CD4-positive, alpha-beta T cell treated with Interleukin-15 for 4 hours (primary cell): ENCODE results near the gene THSD4.

Experiments used
- DNase-seq: peaks from one replicate; pipeline ENCODE4 v3.0.0-alpha.2; 2020; ENCODE audit warnings: low spot score

The THSD4 gene

DNA sequence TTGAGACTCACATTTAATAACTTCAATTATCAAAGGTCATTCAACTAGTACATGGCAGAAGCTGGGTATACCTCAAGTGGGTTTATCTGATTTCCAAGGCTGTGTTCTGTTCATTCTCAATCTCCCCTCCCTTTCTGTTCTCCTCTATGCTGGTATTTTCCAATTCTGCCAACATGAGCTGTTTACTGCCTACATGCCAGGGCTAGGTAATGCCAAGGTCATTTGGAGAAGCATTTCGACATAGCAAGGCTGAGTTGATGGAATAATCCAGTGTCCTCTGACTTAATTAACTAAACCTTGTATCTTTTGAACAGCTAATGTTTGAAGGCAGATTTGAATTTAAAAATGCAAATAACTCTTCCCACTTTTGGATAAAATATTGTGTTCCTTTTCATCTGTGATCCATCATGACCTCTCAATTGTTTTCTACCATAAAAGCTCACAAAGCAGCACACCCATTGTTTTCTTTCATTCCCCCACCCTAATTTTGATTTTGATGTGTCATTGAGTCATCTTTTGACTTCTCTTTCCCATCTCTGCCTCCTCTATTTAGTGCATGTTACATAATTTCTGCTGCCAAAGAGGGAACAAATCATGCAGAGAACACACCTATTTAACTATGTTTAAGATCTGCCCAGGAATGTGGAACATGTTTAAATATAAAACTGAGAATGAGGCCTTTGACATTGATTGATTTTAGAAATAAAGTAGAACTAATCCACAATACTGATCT lies 386.2 kb downstream of the THSD4 start:
- DNase-seq, result no peak

DNA sequence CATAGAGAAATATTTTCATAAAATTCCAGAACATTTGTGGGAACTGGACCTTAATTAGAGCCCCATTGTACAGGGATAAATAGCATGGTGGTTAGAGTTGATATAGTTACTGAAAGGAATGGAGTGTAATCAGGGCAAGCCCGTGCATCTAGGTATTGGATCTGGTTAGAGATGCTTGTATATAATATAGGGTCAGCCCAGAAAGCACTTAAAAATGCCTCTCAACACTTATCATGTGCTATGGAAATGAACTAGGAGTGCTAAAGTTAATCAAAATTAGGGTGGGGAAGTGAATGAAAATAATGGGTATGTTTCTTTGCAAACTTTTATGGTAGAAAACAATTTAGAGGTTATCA lies 386.8 kb downstream of the THSD4 start:
- no peak for DNase-seq

DNA sequence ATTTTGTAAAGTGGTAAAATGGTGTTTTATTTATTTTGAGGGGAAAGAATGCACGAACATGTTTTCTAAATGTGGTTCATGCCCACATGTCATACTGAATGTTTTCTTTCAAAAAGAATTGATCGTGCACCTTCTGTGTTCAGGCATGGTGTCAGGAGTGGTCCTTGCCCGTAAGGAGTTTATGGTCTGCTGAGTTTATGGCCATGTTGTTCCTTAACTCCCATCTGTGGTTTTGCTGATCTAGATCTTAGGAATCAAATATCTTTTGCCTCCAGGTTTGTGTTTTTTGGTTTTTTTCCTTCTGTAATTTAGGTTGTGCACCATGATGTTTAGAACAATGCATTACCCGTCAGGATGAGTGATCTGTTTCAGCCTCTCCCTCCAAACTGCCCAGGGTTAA lies 390.7 kb downstream of the THSD4 start:
- DNase-seq, result no peak

DNA sequence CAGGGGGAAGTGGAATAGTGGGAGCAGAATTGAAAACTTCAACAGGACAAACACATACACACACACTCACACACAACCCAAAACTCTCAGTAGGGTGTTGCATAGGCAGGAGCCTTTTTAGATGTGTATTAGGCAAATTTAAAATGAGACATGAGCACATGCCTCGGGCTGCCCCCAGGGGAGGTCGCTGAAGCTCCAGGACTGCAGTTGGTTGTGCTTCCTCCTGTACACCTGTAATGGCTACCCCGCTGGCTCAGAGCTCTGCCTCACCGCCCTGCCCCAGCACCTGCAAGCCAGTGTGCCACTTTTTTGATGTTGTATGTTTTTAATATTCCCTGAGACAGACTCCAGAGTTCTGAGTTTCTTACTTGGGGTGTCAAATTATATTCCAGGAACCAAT lies 391.7 kb downstream of the THSD4 start:
- DNase-seq, result no peak

DNA sequence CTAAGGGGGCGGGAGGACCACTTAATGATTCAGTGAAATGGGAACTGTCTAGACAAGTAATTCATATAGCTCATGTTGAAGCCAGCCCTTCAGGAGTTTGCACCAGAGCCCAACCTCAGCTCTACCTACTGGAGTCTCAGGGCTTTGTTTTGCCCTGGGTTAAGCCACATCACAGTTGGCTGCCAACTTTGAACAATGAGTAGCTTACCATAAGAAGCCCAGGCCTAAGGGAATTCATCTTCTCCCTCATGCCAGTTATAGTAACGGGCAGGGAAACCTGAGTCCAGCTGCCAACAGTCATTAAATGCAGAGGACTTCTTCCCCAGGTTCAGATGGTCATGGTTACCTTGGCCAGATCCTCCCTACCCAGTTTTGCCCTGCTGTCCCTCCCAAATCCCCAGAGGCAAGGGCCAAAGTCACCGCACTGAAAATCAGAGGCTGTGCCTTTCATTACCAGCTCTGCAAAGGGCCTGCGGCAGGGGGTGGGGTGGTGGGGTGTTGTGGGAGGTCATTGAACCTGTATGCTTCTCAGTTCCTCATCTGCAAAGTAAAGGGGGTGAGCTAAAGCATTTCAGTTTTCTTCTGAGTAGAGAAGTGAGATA lies 392.9 kb downstream of the THSD4 start:
- no peak for DNase-seq

DNA sequence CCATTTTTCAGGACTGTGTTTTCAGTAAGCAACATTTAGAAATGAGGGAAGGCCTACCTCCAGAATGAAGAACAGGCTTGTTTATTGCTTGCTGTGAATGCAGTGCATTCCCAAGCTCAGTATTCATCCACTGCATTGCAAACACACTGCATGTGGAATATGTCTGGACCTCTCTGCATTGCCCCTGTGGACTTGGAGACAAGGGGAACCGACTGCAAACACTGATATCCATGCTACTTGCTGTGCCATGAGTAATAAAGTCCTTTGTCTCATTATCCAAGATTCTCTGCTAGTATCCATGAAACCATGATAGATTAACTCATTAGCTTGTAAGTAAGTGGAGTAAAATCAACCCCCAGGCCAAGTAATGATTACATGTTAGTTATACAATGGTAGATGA lies 393.9 kb downstream of the THSD4 start:
- DNase-seq, result no peak

DNA sequence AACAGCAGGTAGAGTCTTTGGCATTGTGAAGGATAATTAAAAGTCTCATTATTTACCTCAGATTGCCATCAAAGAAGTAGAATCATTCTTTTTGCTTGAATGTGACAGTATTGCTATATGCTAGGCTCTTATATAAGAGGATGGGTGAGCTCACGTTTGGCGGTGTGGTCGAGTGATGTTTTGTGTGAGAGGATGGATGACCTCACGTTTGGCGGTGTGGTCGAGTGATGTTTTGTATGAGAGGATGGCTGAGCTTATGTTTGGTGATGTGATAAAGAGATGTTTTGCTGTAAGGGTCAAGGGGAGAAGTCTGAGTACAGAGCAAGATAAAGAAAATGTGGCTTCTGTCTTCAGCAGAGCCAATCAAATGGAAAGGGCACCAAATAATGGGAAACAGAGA lies 395.5 kb downstream of the THSD4 start:
- DNase-seq, result no peak

DNA sequence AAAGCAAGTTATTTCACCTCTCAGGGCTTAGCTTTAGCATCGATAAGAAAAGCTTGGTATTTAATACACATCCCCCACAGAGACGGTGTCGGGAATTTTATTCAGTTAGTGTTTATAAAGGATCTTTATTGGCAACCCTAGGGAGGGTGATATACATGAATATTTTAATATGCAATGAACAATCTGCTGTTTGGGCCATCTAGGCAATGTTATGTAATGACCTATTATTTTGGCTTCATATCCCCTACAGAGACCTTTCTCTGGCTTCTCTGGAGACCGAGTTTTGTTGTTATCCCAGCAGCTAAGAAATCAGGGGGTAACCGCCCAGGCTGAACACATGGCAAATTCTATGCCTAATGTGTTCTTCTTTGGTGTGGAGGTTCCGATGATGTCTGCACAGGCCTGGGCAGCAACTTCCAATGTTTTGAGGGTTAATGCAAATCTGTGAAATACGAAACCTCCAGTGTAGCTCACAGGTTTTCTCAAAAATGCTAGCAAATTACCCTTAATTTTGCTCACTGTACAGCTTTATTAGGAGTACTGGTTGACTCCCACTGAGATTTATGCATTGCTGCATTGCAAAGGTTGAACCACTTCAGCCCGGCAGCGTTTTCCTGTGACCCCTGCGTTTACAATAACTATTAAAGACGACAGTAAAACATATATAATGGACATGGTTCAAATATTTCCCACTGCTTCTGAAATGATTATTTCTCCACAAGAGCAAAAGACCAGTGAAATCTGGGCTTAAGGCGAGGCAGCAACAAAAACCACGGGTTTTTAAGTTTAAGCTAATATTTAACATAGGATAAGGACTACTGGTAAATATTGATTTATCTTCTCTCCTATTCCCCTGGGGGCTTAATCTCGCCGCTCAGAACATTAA lies 396.8 kb downstream of the THSD4 start:
- DNase-seq, result no peak

DNA sequence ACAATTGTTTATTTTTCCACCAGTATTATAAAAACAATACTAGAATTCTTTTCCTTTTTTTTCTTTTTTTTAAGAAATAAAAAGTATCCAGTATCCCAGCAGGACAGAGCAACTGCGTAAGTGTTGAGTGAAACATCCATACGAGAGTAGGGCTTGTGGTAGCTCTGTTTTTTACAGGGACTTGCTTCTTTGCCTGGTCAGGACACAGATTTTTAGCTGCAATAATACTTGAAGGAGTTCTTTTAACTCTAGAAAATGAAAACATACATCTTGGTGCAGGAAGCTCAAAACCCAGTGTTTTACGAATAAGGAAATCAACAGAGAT lies 397.4 kb downstream of the THSD4 start:
- DNase-seq, result no peak

DNA sequence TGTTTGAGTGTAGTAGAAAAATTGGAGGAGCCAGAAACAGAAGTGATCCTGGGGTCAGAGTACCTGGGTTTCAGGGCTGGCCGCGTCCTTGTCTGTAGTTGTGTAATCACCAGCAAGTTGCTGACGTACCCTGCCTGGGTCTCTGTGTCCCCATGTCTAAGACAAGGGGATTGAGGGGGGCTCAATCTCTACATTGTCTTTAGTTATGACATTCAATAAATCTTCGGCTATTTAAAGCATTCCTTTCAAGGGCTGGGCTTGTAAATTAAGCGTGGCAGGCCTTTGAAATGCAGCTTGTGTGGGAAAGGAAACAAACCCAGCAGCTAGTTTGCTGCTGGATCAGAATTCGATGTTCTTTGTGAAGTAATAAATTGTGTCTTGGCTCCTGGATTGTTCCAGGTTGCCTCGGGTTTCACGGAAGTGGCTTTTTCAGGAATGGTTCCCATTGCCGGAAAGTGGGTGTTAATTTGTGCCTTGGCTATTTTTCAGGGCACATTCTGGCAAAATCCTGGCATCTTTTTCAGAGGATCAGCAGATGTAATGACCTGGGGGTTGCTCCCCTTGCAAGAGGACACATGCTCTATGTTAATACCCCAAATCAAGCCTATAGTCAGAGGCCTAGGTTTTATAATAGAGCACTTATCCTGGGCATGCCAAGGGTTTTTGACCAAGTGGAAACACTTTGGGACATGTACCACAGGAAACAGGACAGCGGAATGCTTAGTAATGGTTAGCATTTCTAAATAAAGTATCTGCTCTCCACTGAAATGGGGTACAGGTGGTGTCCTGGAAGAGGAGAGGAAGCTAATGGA lies 400.3 kb downstream of the THSD4 start:
- no peak for DNase-seq

DNA sequence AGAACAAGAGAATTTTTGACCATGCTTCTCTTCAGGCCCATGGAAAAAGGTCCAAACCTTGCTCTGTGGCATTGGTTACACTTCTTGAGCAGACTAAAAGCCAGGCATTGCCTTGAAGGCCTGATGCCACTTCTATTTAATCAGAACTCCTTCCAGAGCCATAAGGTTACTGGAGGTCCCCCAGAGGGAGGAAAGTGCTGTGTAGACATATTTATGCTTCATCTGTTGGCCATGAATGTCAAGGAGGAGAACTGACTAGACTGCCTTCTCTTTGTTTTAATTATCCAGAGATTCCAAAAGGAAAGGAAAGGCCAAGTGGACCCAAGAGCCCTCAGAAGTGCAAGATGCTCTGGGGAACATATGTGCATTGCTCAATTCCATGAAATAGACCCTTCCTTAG lies 402.5 kb downstream of the THSD4 start:
- DNase-seq, result no peak

DNA sequence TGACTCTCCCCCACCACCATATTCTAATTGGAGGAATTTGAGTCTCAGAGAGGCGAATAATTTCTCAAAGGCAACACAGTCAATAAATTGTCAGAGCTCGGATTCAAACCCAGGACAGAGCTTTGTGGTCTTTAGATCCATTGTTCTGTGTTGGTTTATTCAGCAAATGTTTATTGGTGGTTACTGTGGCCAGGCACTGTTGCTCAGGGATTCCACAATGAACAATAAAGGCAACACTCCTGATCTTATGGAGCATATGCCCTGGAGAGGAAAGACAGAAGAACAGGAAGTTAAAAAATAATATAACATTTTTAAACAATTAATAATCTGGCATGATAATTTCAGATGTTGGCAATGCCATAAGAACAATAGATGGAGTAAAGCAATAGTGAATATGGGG lies 403.4 kb downstream of the THSD4 start:
- no peak for DNase-seq

DNA sequence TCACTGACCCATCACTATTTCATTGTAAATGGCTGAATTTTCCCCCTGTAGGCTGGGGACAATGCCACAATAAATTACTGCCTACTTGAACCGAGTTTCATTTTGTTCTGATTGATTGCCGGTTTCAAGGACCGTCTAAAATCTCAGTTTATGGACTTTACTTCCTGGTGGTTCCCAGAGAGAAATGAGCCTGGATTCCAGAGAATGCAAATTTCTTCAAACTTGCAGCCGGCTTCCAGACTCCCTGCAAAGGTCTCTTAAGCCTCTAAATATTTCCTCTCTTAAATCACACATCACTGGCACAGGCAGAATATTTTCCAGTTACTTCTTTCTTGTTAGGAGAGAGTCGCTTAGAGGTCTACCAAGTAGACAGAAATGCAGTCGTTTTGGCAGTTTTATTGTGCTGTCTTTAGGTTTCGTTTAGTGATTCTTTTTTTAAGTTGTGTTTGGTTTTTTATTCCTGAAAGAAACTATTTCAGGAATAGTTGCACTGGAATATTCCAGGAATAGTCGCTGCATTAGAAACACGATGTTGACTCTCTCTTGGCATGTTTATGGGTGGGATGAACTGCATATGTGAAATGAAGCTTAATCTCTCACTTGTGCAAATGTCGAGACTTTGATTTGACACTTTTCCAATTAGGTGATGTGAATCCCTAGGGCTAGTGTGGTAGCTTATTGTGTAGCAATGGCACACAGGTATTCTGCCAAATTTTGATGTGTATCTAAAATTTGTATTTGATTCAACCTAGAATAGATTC lies 411.0 kb downstream of the THSD4 start:
- DNase-seq, result no peak

DNA sequence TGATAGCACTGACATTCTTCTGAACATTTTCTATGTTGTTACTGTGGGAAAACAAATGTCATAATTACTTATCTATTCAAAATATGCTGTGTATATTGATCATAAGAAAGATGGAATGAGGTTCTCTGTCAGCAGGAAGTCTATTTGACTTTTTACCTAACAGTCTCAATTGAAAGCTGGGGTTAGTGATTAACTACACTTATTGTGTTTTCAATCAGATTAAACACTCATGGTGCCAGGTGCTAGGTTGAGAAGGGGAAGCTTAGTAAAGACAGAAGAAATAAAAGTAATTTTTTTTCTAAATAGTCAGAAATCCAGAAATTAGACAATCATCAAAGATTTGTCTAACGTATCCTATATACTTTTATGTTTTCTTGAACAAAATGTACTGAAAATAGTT lies 414.1 kb downstream of the THSD4 start:
- DNase-seq, result no peak

DNA sequence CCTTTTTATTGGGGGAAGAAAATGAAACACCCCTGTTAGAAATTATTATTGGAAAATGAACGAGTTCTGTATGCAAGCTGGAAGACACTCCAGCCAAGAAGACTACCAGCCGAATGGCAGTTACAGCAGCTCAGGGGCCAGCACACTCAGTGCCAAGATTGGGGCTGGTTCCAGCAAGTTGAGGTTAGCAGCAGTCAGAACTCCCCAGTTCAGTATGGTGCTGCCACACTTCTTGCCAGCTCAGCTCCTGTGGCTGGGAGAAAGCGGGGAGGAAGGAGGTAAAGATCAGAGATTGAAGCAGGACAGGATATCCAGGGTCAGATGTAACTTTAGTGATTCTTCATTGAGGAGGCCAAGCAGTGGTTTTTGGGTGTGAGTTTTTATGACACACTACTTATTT lies 414.8 kb downstream of the THSD4 start:
- DNase-seq, result no peak

DNA sequence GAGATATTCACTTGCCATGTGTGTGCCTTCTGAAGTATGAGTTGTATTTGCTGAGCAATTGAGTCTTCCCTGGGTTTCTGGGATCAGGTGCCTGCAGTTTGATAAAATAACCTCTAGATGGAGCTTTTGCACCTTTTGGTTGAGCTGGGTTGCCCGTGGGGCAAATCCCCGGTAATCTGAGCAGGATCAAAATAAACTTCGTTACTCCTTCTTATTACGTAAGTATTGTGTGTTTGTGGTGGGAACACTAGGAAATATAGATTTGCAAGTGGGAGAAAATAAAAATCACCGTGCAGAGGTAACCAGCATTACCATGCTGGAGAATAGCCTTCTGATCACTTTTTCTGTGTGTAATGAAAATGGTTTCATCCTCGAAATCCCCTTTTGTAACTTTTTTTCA lies 417.7 kb downstream of the THSD4 start:
- DNase-seq, result no peak

DNA sequence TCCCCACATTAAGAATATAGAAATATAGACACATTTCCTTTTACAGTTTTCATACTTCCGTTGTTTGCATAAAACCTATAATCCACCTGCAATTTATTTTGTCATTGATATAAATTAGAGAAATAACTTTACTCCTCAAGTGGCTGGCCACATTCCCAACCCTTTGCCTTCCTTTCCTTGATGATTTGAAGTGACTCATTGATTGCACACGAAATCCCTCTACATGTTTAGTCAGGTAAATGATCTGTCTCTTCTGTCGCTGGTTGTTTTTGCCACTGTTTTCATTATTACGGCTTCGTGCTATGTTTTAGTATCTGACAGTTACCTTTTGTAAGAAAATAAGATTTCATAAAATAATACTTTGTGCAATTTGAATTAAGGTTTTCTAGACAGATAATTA lies 422.9 kb downstream of the THSD4 start:
- no peak for DNase-seq

DNA sequence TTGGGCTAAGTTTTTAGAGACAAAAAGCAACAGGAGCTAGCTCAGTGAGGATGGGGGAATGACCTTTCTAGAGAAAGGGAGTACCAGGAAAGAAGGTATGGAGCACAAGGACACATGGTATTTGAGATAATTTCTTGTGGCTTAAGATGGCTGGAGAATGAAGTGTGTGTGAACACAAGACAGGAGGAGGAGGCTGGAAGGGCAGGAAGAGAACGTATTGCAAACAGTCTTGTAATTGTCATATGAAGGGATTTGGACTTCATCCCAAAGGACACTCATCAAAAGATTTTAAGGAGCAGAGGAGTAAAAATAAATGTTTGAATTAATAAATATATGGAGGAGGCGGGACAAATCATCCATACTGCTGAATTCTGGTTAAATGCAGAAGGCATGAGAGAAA lies 426.5 kb downstream of the THSD4 start:
- DNase-seq, result no peak

DNA sequence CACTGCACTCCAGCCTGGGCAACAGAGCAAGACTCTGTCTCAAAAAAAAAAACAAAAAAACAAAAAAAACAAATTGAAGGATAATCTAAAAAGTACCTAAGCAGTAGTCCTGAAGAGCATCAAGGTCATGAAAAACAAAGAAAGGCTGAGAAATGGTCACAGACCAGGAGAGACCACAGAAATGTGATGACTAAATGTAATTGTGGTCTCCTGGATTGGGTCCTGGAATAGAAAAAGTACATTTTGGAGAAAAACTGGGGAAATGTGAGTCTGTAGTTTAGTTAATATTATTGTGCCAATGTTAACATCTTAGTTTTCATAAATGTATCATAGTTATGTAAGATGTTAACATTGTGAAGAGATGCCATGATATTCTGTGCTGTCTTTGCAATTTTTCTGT lies 427.6 kb downstream of the THSD4 start:
- DNase-seq, result no peak

DNA sequence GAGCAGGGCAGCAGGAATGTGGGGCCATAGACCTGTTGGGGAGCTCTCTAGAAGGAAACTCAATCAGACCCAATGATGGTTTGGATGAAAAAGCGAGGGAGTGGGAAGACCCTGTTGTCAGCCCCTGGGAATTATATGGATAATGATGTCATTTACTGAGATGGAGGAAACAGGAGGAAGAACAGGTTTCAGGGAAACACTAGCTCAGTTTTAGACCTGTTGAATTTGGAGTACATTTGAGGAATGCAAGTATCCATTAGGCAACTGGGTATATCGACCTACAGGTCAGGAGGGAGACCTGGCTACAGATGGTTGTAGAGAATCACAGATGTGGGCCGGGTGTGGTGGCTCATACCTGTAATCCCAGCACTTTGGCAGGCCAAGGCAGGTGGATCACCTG lies 428.1 kb downstream of the THSD4 start:
- DNase-seq, result no peak

DNA sequence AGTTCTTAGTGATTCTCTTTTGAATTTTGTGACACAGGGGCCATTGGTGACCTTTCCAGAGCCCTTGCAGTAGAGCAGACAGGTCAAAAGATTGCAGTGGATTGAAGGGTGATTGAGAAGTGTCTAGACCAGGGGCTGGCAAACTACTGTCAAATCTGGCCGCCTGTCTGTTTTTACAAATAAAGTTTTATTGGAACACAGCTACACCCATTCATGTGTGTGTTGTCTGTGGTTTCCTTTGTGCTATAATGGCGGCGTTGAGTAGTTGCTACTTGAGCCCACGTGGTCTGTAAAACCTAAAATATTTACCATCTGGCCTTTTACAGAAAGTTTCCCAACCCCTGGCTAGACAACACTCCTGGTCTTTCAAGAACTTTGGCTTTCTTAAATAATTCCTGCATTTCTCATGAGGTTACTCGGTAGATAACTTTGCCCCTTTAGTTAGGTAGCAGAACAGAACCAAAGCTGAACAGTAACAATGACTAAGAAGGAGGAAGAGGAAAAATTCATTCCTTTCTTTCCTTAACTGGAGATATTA lies 430.0 kb downstream of the THSD4 start:
- DNase-seq, result no peak

DNA sequence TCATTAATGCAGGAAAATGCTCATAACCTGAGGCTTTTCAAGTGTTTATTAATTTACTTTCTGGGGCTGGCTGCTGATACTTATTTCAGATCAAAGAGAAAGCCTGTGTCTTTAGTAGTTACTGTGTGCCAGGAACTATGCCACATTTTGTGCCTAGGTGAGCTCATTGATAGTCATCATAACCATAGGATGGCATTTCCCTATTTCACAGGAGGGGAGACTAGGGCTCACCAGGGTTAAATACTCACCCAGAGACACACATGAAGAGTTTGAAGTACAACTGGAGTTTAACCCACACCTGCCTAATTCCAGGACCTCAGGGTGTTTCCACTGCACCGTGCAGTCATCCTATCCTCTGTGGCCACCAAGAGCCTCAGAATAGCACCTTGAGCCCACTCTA lies 430.7 kb downstream of the THSD4 start:
- DNase-seq, result no peak
